ENCODE measurements around the gene PACRG. TPM values are rescaled to one million over a fixed set of nuclear protein-coding genes. Genes with fewer than 3 reads are reported as not detected.

The PACRG gene
- total and polyA plus RNA-seq, 2 experiments from 2014 or later: 0.17 to 0.68 TPM

- no peaks in the 10 kb centered on the region for H3K27me3 Mint-ChIP-seq (ENCODE audit: insufficient read depth, low read depth, poor library complexity)
- peaks cover under 1% of the 10 kb centered on the region; the same call in 1 of the 3 replicates for H3K9me3 Mint-ChIP-seq
Measured at GRCh38 chr6:163230901-163231300, 503.1 kb downstream of the PACRG start.

More at GRCh38 chr6:163230901-163231300, 503.1 kb downstream of the PACRG start:
- DNase-seq (ENCODE audit: low spot score) (no peak), ATAC-seq (no peak)
- H3K27ac Mint-ChIP-seq: no peak overlapping the region
- no peaks in the 10 kb centered on the region for H3F3A ChIP-seq (replicated peaks; ENCODE audit: low read depth)
- no peak for TF ChIP-seq ETS1 (IDR thresholded peaks at IDR 0.05)
- TF ChIP-seq, protein P1, sequence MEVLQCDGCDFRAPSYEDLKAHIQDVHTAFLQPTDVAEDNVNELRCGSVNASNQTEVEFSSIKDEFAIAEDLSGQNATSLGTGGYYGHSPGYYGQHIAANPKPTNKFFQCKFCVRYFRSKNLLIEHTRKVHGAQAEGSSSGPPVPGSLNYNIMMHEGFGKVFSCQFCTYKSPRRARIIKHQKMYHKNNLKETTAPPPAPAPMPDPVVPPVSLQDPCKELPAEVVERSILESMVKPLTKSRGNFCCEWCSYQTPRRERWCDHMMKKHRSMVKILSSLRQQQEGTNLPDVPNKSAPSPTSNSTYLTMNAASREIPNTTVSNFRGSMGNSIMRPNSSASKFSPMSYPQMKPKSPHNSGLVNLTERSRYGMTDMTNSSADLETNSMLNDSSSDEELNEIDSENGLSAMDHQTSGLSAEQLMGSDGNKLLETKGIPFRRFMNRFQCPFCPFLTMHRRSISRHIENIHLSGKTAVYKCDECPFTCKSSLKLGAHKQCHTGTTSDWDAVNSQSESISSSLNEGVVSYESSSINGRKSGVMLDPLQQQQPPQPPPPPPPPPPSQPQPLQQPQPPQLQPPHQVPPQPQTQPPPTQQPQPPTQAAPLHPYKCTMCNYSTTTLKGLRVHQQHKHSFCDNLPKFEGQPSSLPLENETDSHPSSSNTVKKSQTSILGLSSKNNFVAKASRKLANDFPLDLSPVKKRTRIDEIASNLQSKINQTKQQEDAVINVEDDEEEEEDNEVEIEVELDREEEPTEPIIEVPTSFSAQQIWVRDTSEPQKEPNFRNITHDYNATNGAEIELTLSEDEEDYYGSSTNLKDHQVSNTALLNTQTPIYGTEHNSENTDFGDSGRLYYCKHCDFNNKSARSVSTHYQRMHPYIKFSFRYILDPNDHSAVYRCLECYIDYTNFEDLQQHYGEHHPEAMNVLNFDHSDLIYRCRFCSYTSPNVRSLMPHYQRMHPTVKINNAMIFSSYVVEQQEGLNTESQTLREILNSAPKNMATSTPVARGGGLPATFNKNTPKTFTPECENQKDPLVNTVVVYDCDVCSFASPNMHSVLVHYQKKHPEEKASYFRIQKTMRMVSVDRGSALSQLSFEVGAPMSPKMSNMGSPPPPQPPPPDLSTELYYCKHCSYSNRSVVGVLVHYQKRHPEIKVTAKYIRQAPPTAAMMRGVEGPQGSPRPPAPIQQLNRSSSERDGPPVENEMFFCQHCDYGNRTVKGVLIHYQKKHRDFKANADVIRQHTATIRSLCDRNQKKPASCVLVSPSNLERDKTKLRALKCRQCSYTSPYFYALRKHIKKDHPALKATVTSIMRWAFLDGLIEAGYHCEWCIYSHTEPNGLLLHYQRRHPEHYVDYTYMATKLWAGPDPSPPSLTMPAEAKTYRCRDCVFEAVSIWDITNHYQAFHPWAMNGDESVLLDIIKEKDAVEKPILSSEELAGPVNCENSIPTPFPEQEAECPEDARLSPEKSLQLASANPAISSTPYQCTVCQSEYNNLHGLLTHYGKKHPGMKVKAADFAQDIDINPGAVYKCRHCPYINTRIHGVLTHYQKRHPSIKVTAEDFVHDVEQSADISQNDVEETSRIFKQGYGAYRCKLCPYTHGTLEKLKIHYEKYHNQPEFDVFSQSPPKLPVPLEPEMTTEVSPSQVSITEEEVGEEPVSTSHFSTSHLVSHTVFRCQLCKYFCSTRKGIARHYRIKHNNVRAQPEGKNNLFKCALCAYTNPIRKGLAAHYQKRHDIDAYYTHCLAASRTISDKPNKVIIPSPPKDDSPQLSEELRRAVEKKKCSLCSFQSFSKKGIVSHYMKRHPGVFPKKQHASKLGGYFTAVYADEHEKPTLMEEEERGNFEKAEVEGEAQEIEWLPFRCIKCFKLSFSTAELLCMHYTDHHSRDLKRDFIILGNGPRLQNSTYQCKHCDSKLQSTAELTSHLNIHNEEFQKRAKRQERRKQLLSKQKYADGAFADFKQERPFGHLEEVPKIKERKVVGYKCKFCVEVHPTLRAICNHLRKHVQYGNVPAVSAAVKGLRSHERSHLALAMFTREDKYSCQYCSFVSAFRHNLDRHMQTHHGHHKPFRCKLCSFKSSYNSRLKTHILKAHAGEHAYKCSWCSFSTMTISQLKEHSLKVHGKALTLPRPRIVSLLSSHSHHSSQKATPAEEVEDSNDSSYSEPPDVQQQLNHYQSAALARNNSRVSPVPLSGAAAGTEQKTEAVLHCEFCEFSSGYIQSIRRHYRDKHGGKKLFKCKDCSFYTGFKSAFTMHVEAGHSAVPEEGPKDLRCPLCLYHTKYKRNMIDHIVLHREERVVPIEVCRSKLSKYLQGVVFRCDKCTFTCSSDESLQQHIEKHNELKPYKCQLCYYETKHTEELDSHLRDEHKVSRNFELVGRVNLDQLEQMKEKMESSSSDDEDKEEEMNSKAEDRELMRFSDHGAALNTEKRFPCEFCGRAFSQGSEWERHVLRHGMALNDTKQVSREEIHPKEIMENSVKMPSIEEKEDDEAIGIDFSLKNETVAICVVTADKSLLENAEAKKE (CRISPR knock-in tag; IDR thresholded peaks at IDR 0.05): no peak
- no peak for TF ChIP-seq ZNF114 (CRISPR knock-in tag; IDR thresholded peaks at IDR 0.05)
- TF ChIP-seq NANOG (IDR thresholded peaks at IDR 0.05; ENCODE audit: borderline replicate concordance): no peak
- no peak for TF ChIP-seq EZH2 (IDR thresholded peaks at IDR 0.05; ENCODE audit: low read depth, unreplicated experiment)
- no peak for TF ChIP-seq POLR2AphosphoS5 (IDR thresholded peaks at IDR 0.05; ENCODE audit: low read depth)
- TF ChIP-seq ZNF331 (CRISPR knock-in tag; IDR thresholded peaks at IDR 0.05; ENCODE audit: low read depth): no peak
- no peak for TF ChIP-seq CREB1 (CRISPR knock-in tag; IDR thresholded peaks at IDR 0.05; ENCODE audit: low read depth)
- TF ChIP-seq, protein P2, sequence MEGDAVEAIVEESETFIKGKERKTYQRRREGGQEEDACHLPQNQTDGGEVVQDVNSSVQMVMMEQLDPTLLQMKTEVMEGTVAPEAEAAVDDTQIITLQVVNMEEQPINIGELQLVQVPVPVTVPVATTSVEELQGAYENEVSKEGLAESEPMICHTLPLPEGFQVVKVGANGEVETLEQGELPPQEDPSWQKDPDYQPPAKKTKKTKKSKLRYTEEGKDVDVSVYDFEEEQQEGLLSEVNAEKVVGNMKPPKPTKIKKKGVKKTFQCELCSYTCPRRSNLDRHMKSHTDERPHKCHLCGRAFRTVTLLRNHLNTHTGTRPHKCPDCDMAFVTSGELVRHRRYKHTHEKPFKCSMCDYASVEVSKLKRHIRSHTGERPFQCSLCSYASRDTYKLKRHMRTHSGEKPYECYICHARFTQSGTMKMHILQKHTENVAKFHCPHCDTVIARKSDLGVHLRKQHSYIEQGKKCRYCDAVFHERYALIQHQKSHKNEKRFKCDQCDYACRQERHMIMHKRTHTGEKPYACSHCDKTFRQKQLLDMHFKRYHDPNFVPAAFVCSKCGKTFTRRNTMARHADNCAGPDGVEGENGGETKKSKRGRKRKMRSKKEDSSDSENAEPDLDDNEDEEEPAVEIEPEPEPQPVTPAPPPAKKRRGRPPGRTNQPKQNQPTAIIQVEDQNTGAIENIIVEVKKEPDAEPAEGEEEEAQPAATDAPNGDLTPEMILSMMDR (conservative IDR thresholded peaks at IDR 0.05; ENCODE audit: low read depth in 2 of 2): no peak
- TF ChIP-seq JUNB (IDR thresholded peaks at IDR 0.05; ENCODE audit: unreplicated experiment): no peak
- no peak for TF ChIP-seq STAT1 (IDR thresholded peaks at IDR 0.05; ENCODE audit: unreplicated experiment)
- no peak for TF ChIP-seq EZH2phosphoT487 (IDR thresholded peaks at IDR 0.05; ENCODE audit: unreplicated experiment)
- TF ChIP-seq, protein P3, sequence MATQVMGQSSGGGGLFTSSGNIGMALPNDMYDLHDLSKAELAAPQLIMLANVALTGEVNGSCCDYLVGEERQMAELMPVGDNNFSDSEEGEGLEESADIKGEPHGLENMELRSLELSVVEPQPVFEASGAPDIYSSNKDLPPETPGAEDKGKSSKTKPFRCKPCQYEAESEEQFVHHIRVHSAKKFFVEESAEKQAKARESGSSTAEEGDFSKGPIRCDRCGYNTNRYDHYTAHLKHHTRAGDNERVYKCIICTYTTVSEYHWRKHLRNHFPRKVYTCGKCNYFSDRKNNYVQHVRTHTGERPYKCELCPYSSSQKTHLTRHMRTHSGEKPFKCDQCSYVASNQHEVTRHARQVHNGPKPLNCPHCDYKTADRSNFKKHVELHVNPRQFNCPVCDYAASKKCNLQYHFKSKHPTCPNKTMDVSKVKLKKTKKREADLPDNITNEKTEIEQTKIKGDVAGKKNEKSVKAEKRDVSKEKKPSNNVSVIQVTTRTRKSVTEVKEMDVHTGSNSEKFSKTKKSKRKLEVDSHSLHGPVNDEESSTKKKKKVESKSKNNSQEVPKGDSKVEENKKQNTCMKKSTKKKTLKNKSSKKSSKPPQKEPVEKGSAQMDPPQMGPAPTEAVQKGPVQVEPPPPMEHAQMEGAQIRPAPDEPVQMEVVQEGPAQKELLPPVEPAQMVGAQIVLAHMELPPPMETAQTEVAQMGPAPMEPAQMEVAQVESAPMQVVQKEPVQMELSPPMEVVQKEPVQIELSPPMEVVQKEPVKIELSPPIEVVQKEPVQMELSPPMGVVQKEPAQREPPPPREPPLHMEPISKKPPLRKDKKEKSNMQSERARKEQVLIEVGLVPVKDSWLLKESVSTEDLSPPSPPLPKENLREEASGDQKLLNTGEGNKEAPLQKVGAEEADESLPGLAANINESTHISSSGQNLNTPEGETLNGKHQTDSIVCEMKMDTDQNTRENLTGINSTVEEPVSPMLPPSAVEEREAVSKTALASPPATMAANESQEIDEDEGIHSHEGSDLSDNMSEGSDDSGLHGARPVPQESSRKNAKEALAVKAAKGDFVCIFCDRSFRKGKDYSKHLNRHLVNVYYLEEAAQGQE (IDR thresholded peaks at IDR 0.05; ENCODE audit: unreplicated experiment): no peak
- no peaks in the 10 kb centered on the region for H3K27me3 ChIP-seq (ENCODE audit: insufficient read depth)
- H3K79me2 ChIP-seq (replicated peaks; ENCODE audit: insufficient read depth): no peaks in the 10 kb centered on the region
- H3K4me2 ChIP-seq: no peak overlapping the region
- H3K4me3 ChIP-seq: no peak overlapping the region
- no peaks in the 10 kb centered on the region for H3K36me3 Mint-ChIP-seq (ENCODE audit: low read depth)
- H2AFZ ChIP-seq: peak overlapping the region; percentile 69; the same call in 1 of the 2 replicates
- H3K36me3 ChIP-seq (ENCODE audit: insufficient read depth): no peaks in the 10 kb centered on the region
- H3K27ac ChIP-seq (ENCODE audit: low read depth): no peak overlapping the region
- H3K4me1 ChIP-seq (ENCODE audit: insufficient read depth): no peaks in the 10 kb centered on the region
- H3K4me3 Mint-ChIP-seq: no peak overlapping the region
- H3K9me2 ChIP-seq (ENCODE audit: insufficient read depth): peaks cover 3% of the 10 kb centered on the region; the same call in 1 of the 2 replicates
- no peaks in the 10 kb centered on the region; the same call in 2 of the 3 replicates for H3K4me1 Mint-ChIP-seq
- no peaks in the 10 kb centered on the region for H4K20me1 ChIP-seq (replicated peaks; ENCODE audit: insufficient read depth)
